ENCODE results near the gene AHNAK.

Gene AHNAK

GRCh38 chr11:62505059-62505439 lies 41.6 kb downstream of the AHNAK start:
- Histone ChIP-seq H3K27ac (replicated peaks) (no peak overlapping the region), H3K4me3 (replicated peaks; ENCODE audit: insufficient read depth, low read length) (no peak overlapping the region), H3K27me3 (ENCODE audit: insufficient read depth, poor library complexity, severe bottlenecking) (no peaks in the 10 kb centered on the region)
- no peak for DNase-seq (ENCODE audit: low read depth in 1 of 2, low spot score in 1 of 2)
- TF ChIP-seq REST (IDR thresholded peaks at IDR 0.05; ENCODE audit: insufficient replicate concordance, low read depth): no peak
- TF ChIP-seq CTCF (IDR thresholded peaks at IDR 0.05; ENCODE audit: insufficient read depth, low read length): no peak
- no peak for TF ChIP-seq POLR2AphosphoS5 (IDR thresholded peaks at IDR 0.05; ENCODE audit: low read depth)
- TF ChIP-seq GABPA (IDR thresholded peaks at IDR 0.05; ENCODE audit: low read depth): no peak

- no peak overlapping the region for H3K4me3 ChIP-seq (replicated peaks; ENCODE audit: insufficient read depth, low read length)
- no peak for DNase-seq (ENCODE audit: low read depth in 1 of 2, low spot score in 1 of 2)
- TF ChIP-seq SPI1 (IDR thresholded peaks at IDR 0.05; ENCODE audit: borderline replicate concordance, low read depth) (no peak), REST (IDR thresholded peaks at IDR 0.05; ENCODE audit: insufficient replicate concordance, low read depth) (no peak), GABPA (IDR thresholded peaks at IDR 0.05; ENCODE audit: low read depth) (no peak), POLR2AphosphoS5 (IDR thresholded peaks at IDR 0.05; ENCODE audit: low read depth) (no peak), CTCF (IDR thresholded peaks at IDR 0.05; ENCODE audit: insufficient read depth, low read length) (no peak)
- H3K27ac ChIP-seq (replicated peaks): no peak overlapping the region
- H3K27me3 ChIP-seq (ENCODE audit: insufficient read depth, poor library complexity, severe bottlenecking): no peaks in the 10 kb centered on the region
These were observed 42.2 kb downstream of the AHNAK start for GRCh38 chr11:62504158-62504973.

GRCh38 chr11:62502030-62502730 lies 44.4 kb downstream of the AHNAK start:
- DNase-seq (ENCODE audit: low read depth in 1 of 2, low spot score in 1 of 2): no peak
- H3K4me3 ChIP-seq (replicated peaks; ENCODE audit: insufficient read depth, low read length): no peak overlapping the region
- TF ChIP-seq GABPA (IDR thresholded peaks at IDR 0.05; ENCODE audit: low read depth): no peak
- no peak for TF ChIP-seq REST (IDR thresholded peaks at IDR 0.05; ENCODE audit: insufficient replicate concordance, low read depth)
- TF ChIP-seq SPI1 (IDR thresholded peaks at IDR 0.05; ENCODE audit: borderline replicate concordance, low read depth): no peak
- TF ChIP-seq CTCF (IDR thresholded peaks at IDR 0.05; ENCODE audit: insufficient read depth, low read length): no peak
- no peak for TF ChIP-seq POLR2AphosphoS5 (IDR thresholded peaks at IDR 0.05; ENCODE audit: low read depth)
- no peak overlapping the region; the same call in 1 of the 2 replicates for H3K27ac ChIP-seq (replicated peaks)
- H3K27me3 ChIP-seq (ENCODE audit: insufficient read depth, poor library complexity, severe bottlenecking): no peaks in the 10 kb centered on the region
